Measurements from ENCODE around the gene SLC28A1. TPM values are rescaled to one million over a fixed set of nuclear protein-coding genes. Genes with fewer than 3 reads are reported as not detected.

The SLC28A1 gene
- total and polyA plus RNA-seq, 2 donors (not counting 1 experiment from before 2014, with no cell fraction given): not detected

GRCh38 chr15:84975871-84976351 is 91.4 kb downstream of the SLC28A1 start:
- Histone ChIP-seq H3K4me3 (ENCODE audit: control extremely low read depth in 1 of 5, extremely low read depth in 1 of 5, insufficient read depth in 1 of 5, low read depth in 2 of 5, low read length in 4 of 5) (no peak overlapping the region), H3K27ac (ENCODE audit: low read length in 2 of 2) (no peak overlapping the region), H4K20me1 (ENCODE audit: control insufficient read depth, insufficient read depth, low read length, poor library complexity, severe bottlenecking) (no peaks in the 10 kb centered on the region), H3K79me2 (ENCODE audit: control insufficient read depth, insufficient read depth, low read length) (no peaks in the 10 kb centered on the region), H3K27me3 (replicated peaks in 1 of 4; ENCODE audit: control extremely low read depth in 1 of 4, control insufficient read depth in 3 of 4, insufficient read depth in 4 of 4, low read length in 3 of 4) (no peaks in the 10 kb centered on the region), H3K4me2 (replicated peaks; ENCODE audit: low read depth, low read length, poor library complexity, severe bottlenecking) (no peak overlapping the region), H3K36me3 (replicated peaks in 1 of 2; ENCODE audit: control extremely low read depth in 1 of 2, control insufficient read depth in 1 of 2, extremely low read depth in 1 of 2, insufficient read depth in 2 of 2, low read length in 1 of 2) (no peaks in the 10 kb centered on the region), H2AFZ (ENCODE audit: insufficient read depth, low read depth, low read length, poor library complexity, severe bottlenecking) (no peak overlapping the region), H3K9me3 (ENCODE audit: control extremely low read depth in 1 of 3, control insufficient read depth in 2 of 3, insufficient read depth in 1 of 3, low read length in 2 of 3) (no peaks in the 10 kb centered on the region), H3K4me1 (ENCODE audit: control insufficient read depth in 2 of 2, insufficient read depth in 2 of 2, low read length in 2 of 2) (peaks cover 5 to 10% of the 10 kb centered on the region in 2 donors), H3K9ac (ENCODE audit: low read length) (no peak overlapping the region)
- DNase-seq (no peak), ATAC-seq (ENCODE audit: low read depth) (no peak)
- 100% methylated on average over 1 of the region's 5 CpGs for WGBS (ENCODE audit: insufficient coverage)
- no peaks in the 10 kb centered on the region for H3K9me3 Mint-ChIP-seq (ENCODE audit: insufficient read depth)
- H3K4me1 Mint-ChIP-seq: peaks cover 12% of the 10 kb centered on the region
- intact Hi-C loops (cut with micrococcal nuclease): no loop called here
- H3K27me3 Mint-ChIP-seq: peaks cover 8% of the 10 kb centered on the region
- TF ChIP-seq CTCF (IDR thresholded peaks at IDR 0.05): no peak
- TF ChIP-seq EZH2 (IDR thresholded peaks at IDR 0.05; ENCODE audit: borderline replicate concordance, insufficient read depth, low read depth, low read length, poor library complexity, severe bottlenecking): no peak
- POLR2A ChIA-PET: no interaction called here
- H3K27ac Mint-ChIP-seq: no peak overlapping the region
- no peak overlapping the region for H3K4me3 Mint-ChIP-seq
- CTCF ChIA-PET: interaction anchor here (0.7 kb wide), 1 partner anchor 19 kb away, joined by 3 read pairs; no protein-coding TSS in a partner anchor

GRCh38 chr15:84976746-84977345 is 92.4 kb downstream of the SLC28A1 start:
- Histone ChIP-seq H2AFZ (ENCODE audit: insufficient read depth, low read depth, low read length, poor library complexity, severe bottlenecking) (no peak overlapping the region), H3K36me3 (replicated peaks in 1 of 2; ENCODE audit: control extremely low read depth in 1 of 2, control insufficient read depth in 1 of 2, extremely low read depth in 1 of 2, insufficient read depth in 2 of 2, low read length in 1 of 2) (no peaks in the 10 kb centered on the region), H3K4me2 (replicated peaks; ENCODE audit: low read depth, low read length, poor library complexity, severe bottlenecking) (no peak overlapping the region), H3K27ac (ENCODE audit: low read length in 2 of 2) (no peak overlapping the region), H3K9me3 (ENCODE audit: control extremely low read depth in 1 of 3, control insufficient read depth in 2 of 3, insufficient read depth in 1 of 3, low read length in 2 of 3) (no peaks in the 10 kb centered on the region), H3K79me2 (ENCODE audit: control insufficient read depth, insufficient read depth, low read length) (no peaks in the 10 kb centered on the region), H4K20me1 (ENCODE audit: control insufficient read depth, insufficient read depth, low read length, poor library complexity, severe bottlenecking) (no peaks in the 10 kb centered on the region), H3K9ac (ENCODE audit: low read length) (no peak overlapping the region), H3K4me1 (ENCODE audit: control insufficient read depth in 2 of 2, insufficient read depth in 2 of 2, low read length in 2 of 2) (peaks cover 5 to 10% of the 10 kb centered on the region in 2 donors), H3K27me3 (replicated peaks in 1 of 4; ENCODE audit: control extremely low read depth in 1 of 4, control insufficient read depth in 3 of 4, insufficient read depth in 4 of 4, low read length in 3 of 4) (no peaks in the 10 kb centered on the region), H3K4me3 (ENCODE audit: control extremely low read depth in 1 of 5, extremely low read depth in 1 of 5, insufficient read depth in 1 of 5, low read depth in 2 of 5, low read length in 4 of 5) (no peak overlapping the region)
- ATAC-seq (ENCODE audit: low read depth) (no peak), DNase-seq (no peak)
- H3K4me1 Mint-ChIP-seq: peaks cover 12% of the 10 kb centered on the region
- H3K9me3 Mint-ChIP-seq (ENCODE audit: insufficient read depth): no peaks in the 10 kb centered on the region
- intact Hi-C loops (cut with micrococcal nuclease): no loop called here
- POLR2A ChIA-PET: no interaction called here
- H3K27ac Mint-ChIP-seq: no peak overlapping the region
- TF ChIP-seq CTCF (IDR thresholded peaks at IDR 0.05) (no peak), EZH2 (IDR thresholded peaks at IDR 0.05; ENCODE audit: borderline replicate concordance, insufficient read depth, low read depth, low read length, poor library complexity, severe bottlenecking) (no peak)
- CTCF ChIA-PET: no interaction called here
- no peak overlapping the region for H3K4me3 Mint-ChIP-seq
- peaks cover 8% of the 10 kb centered on the region for H3K27me3 Mint-ChIP-seq
- WGBS (ENCODE audit: insufficient coverage): 95% methylated on average over 6 of the region's 10 CpGs

Data from B cell (primary cell).